Osteoblast (primary cell): ENCODE data around the gene CTAGE4. TPM values are rescaled to one million over a fixed set of nuclear protein-coding genes. Genes with fewer than 3 reads are reported as not detected.
"Not testable (repeated sequence)": the region's sequence is repeated elsewhere in the genome, so short reads cannot be mapped to it uniquely, and the experiment has no call there.

Source experiments
- DNase-seq: peaks from one replicate; pipeline ENCODE4 v3.0.0; 2011; ENCODE audit warnings: low spot score, mixed read lengths; ENCODE audit not compliant: insufficient read length; ENCODE audit errors: missing footprints
- H2AFZ ChIP-seq: 2 replicates; pipeline ENCODE4 v1.6.0; 2011; ENCODE audit warnings: mild to moderate bottlenecking, low read length
- H3K27ac ChIP-seq: 2 replicates; pipeline ENCODE4 v1.5.1; 2011; ENCODE audit warnings: mild to moderate bottlenecking, low read depth, low read length, moderate library complexity
- H3K27me3 ChIP-seq: 2 replicates; pipeline ENCODE4 v1.6.0; 2012; ENCODE audit warnings: mild to moderate bottlenecking, control low read depth, inconsistent platforms, low read length, moderate library complexity; ENCODE audit not compliant: insufficient read depth
- H3K36me3 ChIP-seq: 2 replicates; pipeline ENCODE4 v1.5.1; 2011; ENCODE audit warnings: mild to moderate bottlenecking, low read length, control low read depth, moderate library complexity; ENCODE audit not compliant: insufficient read depth
- H3K4me1 ChIP-seq: 2 replicates; pipeline ENCODE4 v1.5.1; 2011; ENCODE audit warnings: mild to moderate bottlenecking, low read length, control low read depth, moderate library complexity; ENCODE audit not compliant: insufficient read depth
- H3K4me2 ChIP-seq: 2 replicates; pipeline ENCODE4 v1.6.0; 2011; ENCODE audit warnings: mild to moderate bottlenecking, low read length; ENCODE audit not compliant: insufficient read depth
- H3K4me3 ChIP-seq: fragments of 200-600 bp; sonication (generic); 3 replicates; pipeline ENCODE4 v1.5.1; 2012; ENCODE audit warnings: mild to moderate bottlenecking, low read length, inconsistent platforms; ENCODE audit not compliant: insufficient read depth
- H3K79me2 ChIP-seq: 2 replicates; pipeline ENCODE4 v1.6.0; 2012; ENCODE audit warnings: mild to moderate bottlenecking, low read length, control low read depth, inconsistent platforms; ENCODE audit not compliant: insufficient read depth
- H3K9me3 ChIP-seq: 2 replicates; pipeline ENCODE4 v1.5.1; 2011; ENCODE audit warnings: low read depth, low read length, control low read depth
- H4K20me1 ChIP-seq: 2 replicates; pipeline ENCODE4 v1.6.0; 2012; ENCODE audit warnings: mild to moderate bottlenecking, low read length, control low read depth; ENCODE audit not compliant: insufficient read depth
- total RNA-seq: library from RNA; depleted of rRNA; stranded (reverse); fragments of >200 nt; gene quantifications from 2 replicates; pipeline ENCODE4 v1.2.3, GENCODE V29; 2012

Gene CTAGE4
- total RNA-seq, 1 donor = 0.36 TPM

GRCh38 chr7:144195212-144195872 is 12.1 kb downstream of the CTAGE4 start, which contains the start of gene ARHGEF35:
Gene ARHGEF35 (minus strand): TSS chr7:144195833. CDS start chr7:144188383, 7,450 bp downstream.
- not testable (repeated sequence) for H3K4me1 ChIP-seq, DNase-seq, H3K36me3 ChIP-seq, H3K9me3 ChIP-seq, H3K4me2 ChIP-seq, H4K20me1 ChIP-seq, H3K27ac ChIP-seq, H3K4me3 ChIP-seq, H2AFZ ChIP-seq, H3K79me2 ChIP-seq, H3K27me3 ChIP-seq

GRCh38 chr7:144198934-144199333 is 15.7 kb downstream of the CTAGE4 start:
- H3K27ac ChIP-seq, H3K4me2 ChIP-seq, H3K4me3 ChIP-seq, H3K9me3 ChIP-seq, H3K27me3 ChIP-seq, H3K4me1 ChIP-seq, H3K36me3 ChIP-seq, H2AFZ ChIP-seq, H3K79me2 ChIP-seq, H4K20me1 ChIP-seq, DNase-seq: not testable (repeated sequence)

- H3K4me2 ChIP-seq, H3K36me3 ChIP-seq, H3K79me2 ChIP-seq, H3K27ac ChIP-seq, H3K4me3 ChIP-seq, H4K20me1 ChIP-seq, H2AFZ ChIP-seq, DNase-seq, H3K27me3 ChIP-seq, H3K4me1 ChIP-seq, H3K9me3 ChIP-seq: not testable (repeated sequence)
Observed at GRCh38 chr7:144201978-144202377, 18.7 kb downstream of the CTAGE4 start.

DNA sequence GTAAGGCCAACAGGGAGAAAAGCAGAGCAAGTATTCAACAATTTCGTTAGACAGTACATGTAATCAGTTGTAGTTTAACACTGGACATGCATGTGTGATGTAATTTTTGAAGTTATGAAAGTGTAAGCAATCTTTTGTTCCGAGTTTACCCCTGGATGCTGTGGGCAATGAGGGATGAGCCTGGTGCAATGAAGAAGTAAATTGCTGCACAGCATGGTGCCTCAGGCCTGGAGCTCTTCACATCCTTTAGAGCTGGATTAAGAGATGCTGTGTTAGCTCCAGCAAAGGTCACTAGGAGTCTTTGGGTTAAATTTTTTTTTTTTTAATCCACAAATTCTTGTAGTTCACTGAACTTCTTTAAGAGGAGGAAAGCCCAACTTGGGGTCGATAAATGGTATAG is 19.8 kb downstream of the CTAGE4 start:
- not testable (repeated sequence) for H3K36me3 ChIP-seq, DNase-seq

DNA sequence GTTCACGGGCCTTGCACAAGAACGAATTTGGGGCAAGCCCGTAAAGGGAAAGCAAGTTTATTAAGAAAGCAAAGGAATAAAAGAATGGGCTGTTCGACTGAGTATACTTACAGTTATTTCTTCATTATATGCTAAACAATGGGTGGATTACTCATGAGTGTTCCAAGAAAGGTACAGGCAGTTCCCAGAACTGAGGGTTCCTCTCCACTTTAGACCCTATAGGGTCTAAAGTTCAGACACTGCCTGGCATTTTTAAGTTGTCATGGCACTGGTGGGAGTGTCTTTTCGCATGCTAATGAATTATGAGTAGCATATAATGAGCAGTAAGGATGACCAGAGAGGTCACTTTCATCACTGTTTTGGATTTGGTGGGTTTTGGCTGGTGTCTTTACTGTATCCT is 22.0 kb downstream of the CTAGE4 start:
- not testable (repeated sequence) for H2AFZ ChIP-seq, H3K9me3 ChIP-seq, H3K4me3 ChIP-seq, H3K4me1 ChIP-seq, H3K79me2 ChIP-seq, H3K36me3 ChIP-seq, H4K20me1 ChIP-seq, H3K4me2 ChIP-seq, DNase-seq, H3K27me3 ChIP-seq, H3K27ac ChIP-seq

More for the DNA sequence above, 19.8 kb downstream of the CTAGE4 start:
- not testable (repeated sequence) for H3K4me2 ChIP-seq, H3K27me3 ChIP-seq, H3K4me3 ChIP-seq, H3K9me3 ChIP-seq, H4K20me1 ChIP-seq, H3K4me1 ChIP-seq, H2AFZ ChIP-seq, H3K27ac ChIP-seq, H3K79me2 ChIP-seq

DNA sequence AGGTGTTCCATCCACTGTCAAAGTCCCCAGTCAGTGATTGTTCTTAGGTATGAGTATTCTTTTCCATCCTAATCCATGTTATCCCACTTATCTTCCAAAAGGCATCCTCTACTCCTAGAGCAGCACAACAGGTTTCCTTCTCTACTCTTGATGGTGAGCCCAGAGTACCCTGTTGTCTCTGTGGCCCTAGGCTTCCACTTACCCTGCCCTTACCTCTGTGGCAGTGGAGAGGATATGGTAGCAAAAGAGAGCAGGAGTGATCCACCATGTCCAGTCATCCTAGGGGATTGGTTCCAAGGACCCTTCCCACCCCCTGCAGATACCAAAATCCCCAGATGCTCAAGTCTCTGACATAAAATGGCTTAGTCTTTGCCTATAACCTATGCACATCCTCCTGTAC is 33.9 kb downstream of the CTAGE4 start:
- H4K20me1 ChIP-seq, H3K27ac ChIP-seq, H3K79me2 ChIP-seq, H2AFZ ChIP-seq, H3K9me3 ChIP-seq, H3K27me3 ChIP-seq, DNase-seq, H3K36me3 ChIP-seq, H3K4me2 ChIP-seq, H3K4me3 ChIP-seq, H3K4me1 ChIP-seq: not testable (repeated sequence)

DNA sequence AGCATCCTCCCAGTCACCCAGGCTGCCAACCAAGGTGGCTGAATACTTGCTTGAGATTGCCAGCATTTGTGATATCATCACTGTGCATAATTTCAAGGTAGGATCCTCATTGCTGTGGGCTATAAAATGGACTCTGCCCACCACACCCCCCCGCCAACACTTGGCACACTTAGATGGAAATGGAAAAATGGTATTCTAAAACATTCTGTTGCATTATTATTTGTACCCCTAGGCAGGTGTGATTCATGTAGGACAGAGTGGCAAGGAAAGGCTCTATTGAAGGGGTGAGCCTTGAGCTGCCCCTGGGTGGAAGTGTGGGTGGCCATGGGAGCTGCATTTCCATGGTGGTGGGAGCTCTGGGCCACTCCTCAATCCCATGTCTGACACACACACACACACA is 35.3 kb downstream of the CTAGE4 start:
- not testable (repeated sequence) for H4K20me1 ChIP-seq, H2AFZ ChIP-seq, H3K36me3 ChIP-seq, H3K4me2 ChIP-seq, H3K79me2 ChIP-seq, H3K4me3 ChIP-seq, H3K27ac ChIP-seq, DNase-seq, H3K4me1 ChIP-seq, H3K27me3 ChIP-seq, H3K9me3 ChIP-seq

- not testable (repeated sequence) for H3K9me3 ChIP-seq, H4K20me1 ChIP-seq, H3K4me2 ChIP-seq, H2AFZ ChIP-seq, DNase-seq, H3K27ac ChIP-seq, H3K4me3 ChIP-seq, H3K27me3 ChIP-seq, H3K79me2 ChIP-seq, H3K36me3 ChIP-seq, H3K4me1 ChIP-seq
Observed at GRCh38 chr7:144219149-144219548, 35.9 kb downstream of the CTAGE4 start.

DNA sequence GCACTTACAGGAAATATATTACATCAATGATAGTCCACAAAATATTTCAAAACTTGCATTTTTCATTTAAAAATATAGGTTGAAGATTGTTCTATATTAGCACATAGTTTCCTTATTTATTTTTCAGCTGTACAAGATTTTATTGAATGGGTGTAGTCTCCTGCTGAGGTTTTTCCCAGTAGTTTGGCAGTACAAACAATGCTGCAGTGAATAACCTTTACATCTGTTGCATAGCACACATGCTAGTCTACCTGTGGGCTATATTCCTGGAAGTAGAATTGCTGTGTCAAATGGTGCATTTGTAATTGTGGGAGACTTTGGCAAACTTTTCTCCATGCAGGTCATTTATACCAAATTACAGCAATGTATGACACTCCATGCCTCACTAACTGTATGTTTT is 37.3 kb downstream of the CTAGE4 start:
- H3K4me2 ChIP-seq, H2AFZ ChIP-seq, H3K36me3 ChIP-seq, H3K9me3 ChIP-seq, H3K4me1 ChIP-seq, H4K20me1 ChIP-seq, H3K79me2 ChIP-seq, H3K27ac ChIP-seq, H3K4me3 ChIP-seq, DNase-seq, H3K27me3 ChIP-seq: not testable (repeated sequence)
